OCI-LY1 (cell line): ENCODE data around the gene METTL22.

Source experiments
- H2AFZ ChIP-seq: fragments of 200-600 bp; sonication (generic), shearing (Covaris generic); 2 replicates; pipeline ENCODE4 v1.6.0; 2014; ENCODE audit warnings: antibody characterized with exemption, mild to moderate bottlenecking, low read length
- H3F3A ChIP-seq: fragments of 200-600 bp; sonication (generic), shearing (Covaris generic); 2 replicates; pipeline ENCODE4 v1.6.0; 2014; ENCODE audit warnings: mild to moderate bottlenecking, antibody characterized with exemption, low read length, moderate library complexity; ENCODE audit not compliant: insufficient read depth
- H3K27ac ChIP-seq: fragments of 200-600 bp; sonication (generic); 2 replicates; pipeline ENCODE4 v1.5.1; 2014; ENCODE audit warnings: low read length, mixed run types, mild to moderate bottlenecking, low read depth; ENCODE audit not compliant: poor library complexity, severe bottlenecking
- H3K27me3 ChIP-seq: fragments of 200-600 bp; sonication (generic); 2 replicates; pipeline ENCODE4 v1.6.0; 2014; ENCODE audit warnings: antibody characterized with exemption, mild to moderate bottlenecking, low read length, moderate library complexity; ENCODE audit not compliant: insufficient read depth
- H3K36me3 ChIP-seq: fragments of 200-600 bp; sonication (generic); 2 replicates; pipeline ENCODE4 v1.6.1; 2014; ENCODE audit warnings: mild to moderate bottlenecking, antibody characterized with exemption, low read length, moderate library complexity, mixed read lengths; ENCODE audit not compliant: insufficient read depth
- H3K4me1 ChIP-seq: fragments of 200-600 bp; sonication (generic); 2 replicates; pipeline ENCODE4 v1.5.1; 2014; ENCODE audit warnings: mild to moderate bottlenecking, low read length, moderate library complexity; ENCODE audit not compliant: insufficient read depth, severe bottlenecking
- H3K4me2 ChIP-seq: fragments of 200-600 bp; sonication (generic), shearing (Covaris generic); 2 replicates; pipeline ENCODE4 v1.6.1; 2014; ENCODE audit warnings: low read length
- H3K4me3 ChIP-seq: fragments of 200-600 bp; sonication (generic); 2 replicates; pipeline ENCODE4 v1.5.1; 2014; ENCODE audit warnings: low read length, low read depth, mild to moderate bottlenecking, mixed read lengths; ENCODE audit not compliant: poor library complexity, severe bottlenecking
- H3K79me2 ChIP-seq: fragments of 200-600 bp; shearing (Covaris generic); 2 replicates; pipeline ENCODE4 v1.6.1; 2016; ENCODE audit warnings: mixed run types, low read length, mixed read lengths; ENCODE audit not compliant: insufficient read depth
- H3K9ac ChIP-seq: fragments of 200-600 bp; sonication (generic), shearing (Covaris generic); 2 replicates; pipeline ENCODE4 v1.6.1; 2014; ENCODE audit warnings: mild to moderate bottlenecking, low read length, mixed read lengths
- H3K9me2 ChIP-seq: fragments of 200-600 bp; sonication (generic), shearing (Covaris generic); 2 replicates; pipeline ENCODE4 v1.6.1; 2014; ENCODE audit warnings: low read depth, mild to moderate bottlenecking, low read length, mixed read lengths
- H3K9me3 ChIP-seq: fragments of 200-600 bp; shearing (Covaris generic); 2 replicates; pipeline ENCODE4 v1.6.1; 2014; ENCODE audit warnings: low read length, mixed read lengths
- H4K20me1 ChIP-seq: fragments of 200-600 bp; sonication (generic), shearing (Covaris generic); 2 replicates; pipeline ENCODE4 v1.6.0; 2016; ENCODE audit warnings: mild to moderate bottlenecking, low read length; ENCODE audit not compliant: insufficient read depth
- EZH2 ChIP-seq: fragments of 200-600 bp; sonication (generic), shearing (Covaris generic); IDR thresholded peaks from 2 replicates; pipeline ENCODE4 v1.8.0; 2017; ENCODE audit warnings: borderline replicate concordance, mixed run types, mild to moderate bottlenecking, antibody characterized with exemption, low read length, moderate library complexity, mixed read lengths
- TF ChIP-seq, protein P1 (sequence below): fragments of 200-600 bp; sonication (generic), shearing (Covaris generic); IDR thresholded peaks from 2 replicates; pipeline ENCODE4 v1.5.1; 2017; ENCODE audit warnings: mild to moderate bottlenecking, antibody characterized with exemption, low read length, moderate library complexity, mixed read lengths

METTL22 gene

DNA sequence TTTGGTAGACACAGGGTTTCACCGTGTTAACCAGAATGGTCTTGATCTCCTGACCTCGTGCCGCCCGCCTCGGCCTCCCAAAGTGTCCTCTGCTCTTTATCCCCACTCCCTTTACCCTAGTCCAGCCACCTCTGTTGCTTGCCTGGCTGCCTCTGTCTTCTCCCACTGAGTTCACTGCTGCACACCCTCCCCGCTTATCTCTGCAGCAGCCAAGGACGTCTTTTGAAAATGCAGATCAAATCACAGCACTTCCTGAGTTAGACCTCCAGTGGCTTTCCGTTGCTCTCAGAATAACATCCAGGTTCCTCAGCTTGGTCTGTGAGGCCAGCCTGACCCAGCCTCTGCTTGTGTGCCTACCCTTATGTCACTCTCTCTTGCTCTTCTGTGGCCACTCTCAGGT is 5.4 kb downstream of the METTL22 start:
- Histone ChIP-seq H3K4me3 (no peak overlapping the region), H3K79me2 (peaks cover 10% of the 10 kb centered on the region), H3K27me3 (no peaks in the 10 kb centered on the region), H3K4me2 (no peak overlapping the region), H3K9ac (no peak overlapping the region), H3K4me1 (peaks cover 9% of the 10 kb centered on the region), H3K36me3 (peaks cover 64% of the 10 kb centered on the region), H3K9me3 (no peaks in the 10 kb centered on the region), H2AFZ (no peak overlapping the region), H3K9me2 (no peaks in the 10 kb centered on the region), H4K20me1 (no peaks in the 10 kb centered on the region), H3K27ac (no peak overlapping the region), H3F3A (no peaks in the 10 kb centered on the region)
- no peak for TF ChIP-seq EZH2
- TF ChIP-seq, protein P1, sequence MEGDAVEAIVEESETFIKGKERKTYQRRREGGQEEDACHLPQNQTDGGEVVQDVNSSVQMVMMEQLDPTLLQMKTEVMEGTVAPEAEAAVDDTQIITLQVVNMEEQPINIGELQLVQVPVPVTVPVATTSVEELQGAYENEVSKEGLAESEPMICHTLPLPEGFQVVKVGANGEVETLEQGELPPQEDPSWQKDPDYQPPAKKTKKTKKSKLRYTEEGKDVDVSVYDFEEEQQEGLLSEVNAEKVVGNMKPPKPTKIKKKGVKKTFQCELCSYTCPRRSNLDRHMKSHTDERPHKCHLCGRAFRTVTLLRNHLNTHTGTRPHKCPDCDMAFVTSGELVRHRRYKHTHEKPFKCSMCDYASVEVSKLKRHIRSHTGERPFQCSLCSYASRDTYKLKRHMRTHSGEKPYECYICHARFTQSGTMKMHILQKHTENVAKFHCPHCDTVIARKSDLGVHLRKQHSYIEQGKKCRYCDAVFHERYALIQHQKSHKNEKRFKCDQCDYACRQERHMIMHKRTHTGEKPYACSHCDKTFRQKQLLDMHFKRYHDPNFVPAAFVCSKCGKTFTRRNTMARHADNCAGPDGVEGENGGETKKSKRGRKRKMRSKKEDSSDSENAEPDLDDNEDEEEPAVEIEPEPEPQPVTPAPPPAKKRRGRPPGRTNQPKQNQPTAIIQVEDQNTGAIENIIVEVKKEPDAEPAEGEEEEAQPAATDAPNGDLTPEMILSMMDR, result no peak

DNA sequence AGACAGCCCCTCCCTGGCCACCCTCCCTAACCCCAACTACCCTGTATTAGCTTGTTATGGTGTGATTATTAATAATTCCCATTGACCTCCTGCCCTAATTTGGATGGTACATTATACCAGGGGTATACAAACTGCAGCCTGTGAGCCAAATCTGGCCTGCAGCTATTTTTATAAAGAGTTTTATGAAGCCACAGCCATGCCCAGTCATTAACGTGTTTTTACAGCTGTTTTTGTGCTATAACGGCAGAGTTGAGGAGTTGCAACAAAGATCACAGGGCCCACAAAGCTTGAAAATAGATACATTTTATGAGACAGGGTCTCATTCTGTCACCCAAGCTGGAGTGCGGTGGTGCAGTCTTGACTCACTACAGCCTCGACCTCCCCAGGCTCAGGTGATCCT is 6.0 kb downstream of the METTL22 start:
- H3K9ac ChIP-seq, result no peak overlapping the region
- no peaks in the 10 kb centered on the region for H3K9me2 ChIP-seq
- peaks cover 6% of the 10 kb centered on the region for H3K4me1 ChIP-seq
- H3K9me3 ChIP-seq, result no peaks in the 10 kb centered on the region
- H3K4me3 ChIP-seq, result no peak overlapping the region
- H4K20me1 ChIP-seq, result no peaks in the 10 kb centered on the region
- no peaks in the 10 kb centered on the region for H3F3A ChIP-seq
- H3K4me2 ChIP-seq, result no peak overlapping the region
- H3K79me2 ChIP-seq, result peaks cover 5% of the 10 kb centered on the region
- TF ChIP-seq, protein P1, result no peak
- TF ChIP-seq EZH2, result no peak
- peaks cover 69% of the 10 kb centered on the region for H3K36me3 ChIP-seq
- H2AFZ ChIP-seq, result no peak overlapping the region
- no peaks in the 10 kb centered on the region for H3K27me3 ChIP-seq
- no peak overlapping the region for H3K27ac ChIP-seq

DNA sequence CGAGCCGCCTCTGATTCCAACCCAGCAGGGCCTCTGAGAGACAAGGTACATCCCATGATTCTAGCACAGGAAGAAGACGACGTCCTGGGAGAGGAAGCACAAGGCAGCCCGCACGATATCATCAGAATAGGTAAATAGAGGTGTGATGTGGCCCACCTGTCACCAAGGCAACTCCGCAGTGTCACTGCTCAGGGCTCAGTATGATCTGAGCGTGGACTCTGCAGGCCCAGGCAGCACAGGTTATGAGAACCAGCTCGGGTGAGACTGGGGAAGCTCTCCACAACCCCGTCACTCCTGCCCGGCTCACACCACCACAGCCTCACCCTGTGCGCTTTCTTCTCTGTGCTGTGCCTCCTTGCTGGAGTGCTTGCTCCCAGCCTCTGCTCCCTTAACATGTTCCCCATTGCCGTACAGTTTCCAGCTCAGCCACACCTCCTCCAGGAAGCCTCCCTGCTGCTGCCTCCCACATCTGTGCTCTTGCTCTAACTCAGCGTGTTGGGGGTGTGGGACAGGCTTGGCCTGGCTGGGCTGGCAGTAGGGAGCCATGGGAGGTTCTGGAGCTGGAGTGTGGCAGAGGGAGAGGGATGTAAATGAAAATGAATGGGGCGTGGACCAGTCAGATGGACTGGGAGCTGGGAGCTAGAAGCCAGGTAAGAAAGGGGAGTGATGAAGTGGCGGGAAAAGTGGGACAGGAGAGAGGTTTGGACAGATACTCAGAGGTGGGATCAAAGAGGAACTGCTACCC is 7.7 kb downstream of the METTL22 start:
- Histone ChIP-seq H3K9ac (no peak overlapping the region), H3K4me1 (no peaks in the 10 kb centered on the region), H3K4me2 (no peak overlapping the region), H2AFZ (no peak overlapping the region), H3K79me2 (no peaks in the 10 kb centered on the region), H3K27me3 (no peaks in the 10 kb centered on the region), H3K9me2 (no peaks in the 10 kb centered on the region), H3K36me3 (peaks cover 84% of the 10 kb centered on the region), H4K20me1 (no peaks in the 10 kb centered on the region), H3F3A (no peaks in the 10 kb centered on the region), H3K27ac (no peak overlapping the region), H3K4me3 (no peak overlapping the region), H3K9me3 (no peaks in the 10 kb centered on the region)
- TF ChIP-seq, protein P1, result no peak
- TF ChIP-seq EZH2, result no peak
